ENCODE data around the gene STARD13.

- TF ChIP-seq CTCF (conservative IDR thresholded peaks at IDR 0.05; ENCODE audit: low read depth, low read length) = no peak
- no peak for TF ChIP-seq EZH2phosphoT487 (IDR thresholded peaks at IDR 0.05; ENCODE audit: borderline replicate concordance, low read length)
- TF ChIP-seq EZH2 (IDR thresholded peaks at IDR 0.05; ENCODE audit: low read length, unreplicated experiment) = no peak
Measured at GRCh38 chr13:33235564-33235963, 50.0 kb downstream of the STARD13 start.
